ENCODE results near the gene CCDC85B.

- TF ChIP-seq, protein P1, sequence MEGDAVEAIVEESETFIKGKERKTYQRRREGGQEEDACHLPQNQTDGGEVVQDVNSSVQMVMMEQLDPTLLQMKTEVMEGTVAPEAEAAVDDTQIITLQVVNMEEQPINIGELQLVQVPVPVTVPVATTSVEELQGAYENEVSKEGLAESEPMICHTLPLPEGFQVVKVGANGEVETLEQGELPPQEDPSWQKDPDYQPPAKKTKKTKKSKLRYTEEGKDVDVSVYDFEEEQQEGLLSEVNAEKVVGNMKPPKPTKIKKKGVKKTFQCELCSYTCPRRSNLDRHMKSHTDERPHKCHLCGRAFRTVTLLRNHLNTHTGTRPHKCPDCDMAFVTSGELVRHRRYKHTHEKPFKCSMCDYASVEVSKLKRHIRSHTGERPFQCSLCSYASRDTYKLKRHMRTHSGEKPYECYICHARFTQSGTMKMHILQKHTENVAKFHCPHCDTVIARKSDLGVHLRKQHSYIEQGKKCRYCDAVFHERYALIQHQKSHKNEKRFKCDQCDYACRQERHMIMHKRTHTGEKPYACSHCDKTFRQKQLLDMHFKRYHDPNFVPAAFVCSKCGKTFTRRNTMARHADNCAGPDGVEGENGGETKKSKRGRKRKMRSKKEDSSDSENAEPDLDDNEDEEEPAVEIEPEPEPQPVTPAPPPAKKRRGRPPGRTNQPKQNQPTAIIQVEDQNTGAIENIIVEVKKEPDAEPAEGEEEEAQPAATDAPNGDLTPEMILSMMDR (IDR thresholded peaks at IDR 0.05) = no peak
- TF ChIP-seq POLR2A (IDR thresholded peaks at IDR 0.05) = no peak
- no peak for TF ChIP-seq EP300 (IDR thresholded peaks at IDR 0.05)
Observed at GRCh38 chr11:65882120-65883057, 8.1 kb upstream of the CCDC85B start.
